Islet precursor cell (in vitro differentiated cells): ENCODE data around the gene CDC42BPA.
A peak's percentile ranks its signal among the peaks of the same experiment; 100 is the strongest.
"Not testable (repeated sequence)": the region's sequence is repeated elsewhere in the genome, so short reads cannot be mapped to it uniquely, and the experiment has no call there.

Experiments
- DNase-seq: peaks from one replicate; pipeline ENCODE4 v3.0.0-alpha.2; 2018

The CDC42BPA gene

DNA sequence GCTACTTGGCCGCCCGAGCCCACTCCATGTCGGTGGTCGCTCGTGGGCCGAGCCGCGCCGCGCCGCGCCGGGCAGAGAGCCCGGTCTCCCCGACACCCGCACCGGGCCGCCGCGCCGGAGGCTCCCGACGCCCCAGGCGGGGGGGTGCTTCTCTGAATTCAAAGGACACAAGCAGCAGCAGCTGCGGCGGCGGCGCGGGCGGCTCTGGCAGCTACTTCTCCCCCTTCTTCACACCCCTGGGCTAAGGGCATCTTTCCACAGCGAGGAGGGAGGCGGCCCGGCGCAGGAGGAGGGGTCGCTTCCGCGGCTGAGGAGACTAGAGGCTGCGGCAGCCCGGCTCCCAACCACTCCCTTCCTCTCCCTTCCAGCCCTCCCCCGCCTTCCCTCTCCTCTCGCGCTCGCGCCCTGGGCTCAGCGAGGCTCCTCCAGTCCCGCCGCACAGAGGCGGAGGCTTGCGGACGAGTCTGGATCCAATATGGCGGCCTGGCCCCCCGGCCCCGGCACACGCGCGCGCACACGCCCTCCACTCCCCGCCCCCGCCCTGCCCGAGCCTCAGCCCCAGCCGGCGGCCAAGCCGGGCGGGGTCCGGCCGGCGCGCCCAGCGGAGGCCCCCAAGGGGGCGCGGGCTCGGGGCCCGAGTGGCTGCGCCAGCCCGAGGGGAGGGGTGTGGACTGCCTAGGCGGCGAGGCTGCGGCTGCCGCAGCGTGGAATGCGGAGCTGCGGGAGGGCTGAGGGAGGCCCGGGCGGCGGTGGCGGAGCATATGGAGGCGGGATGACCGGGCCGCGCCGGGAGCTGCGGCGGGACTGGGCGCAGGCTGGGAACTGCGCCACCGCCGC lies at the start of gene CDC42BPA:
TSS of gene CDC42BPA (minus strand) at position 477 of the 837 bp plus-strand sequence. CDS start 1,310 bp downstream, outside the sequence.
- peak; percentile 97 for DNase-seq

GRCh38 chr1:227368009-227368408 lies 49.7 kb upstream of the CDC42BPA start:
- DNase-seq: no peak

- no peak for DNase-seq
These were observed 47.5 kb upstream of the CDC42BPA start for GRCh38 chr1:227365473-227366431.

GRCh38 chr1:227364657-227365056 lies 46.4 kb upstream of the CDC42BPA start:
- DNase-seq: no peak

DNA sequence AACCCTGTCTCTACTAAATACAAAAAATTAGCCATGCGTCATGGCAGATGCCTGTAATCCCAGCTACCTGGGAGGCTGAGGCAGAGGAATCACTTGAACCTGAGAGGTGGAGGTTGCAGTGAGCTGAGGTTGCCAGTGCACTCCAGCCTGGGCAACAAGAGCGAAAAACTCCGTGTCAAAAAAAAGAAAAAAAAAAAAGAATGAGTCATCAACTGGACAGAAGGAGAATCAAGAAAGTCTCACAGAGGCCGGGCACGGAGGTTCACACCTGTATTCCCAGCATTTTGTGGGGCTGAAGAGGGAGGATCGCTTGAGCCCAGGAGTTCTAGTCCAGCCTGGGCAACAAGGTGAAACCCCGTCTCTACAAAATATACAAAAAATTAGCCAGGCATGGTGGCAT lies 45.5 kb upstream of the CDC42BPA start:
- DNase-seq: no peak

GRCh38 chr1:227362039-227362438 lies 43.7 kb upstream of the CDC42BPA start:
- no peak for DNase-seq

GRCh38 chr1:227357927-227358302 lies 39.6 kb upstream of the CDC42BPA start:
- no peak for DNase-seq

- peak; percentile 95 for DNase-seq
These were observed 39.1 kb upstream of the CDC42BPA start for GRCh38 chr1:227357171-227357926.

GRCh38 chr1:227356620-227357146 lies 38.4 kb upstream of the CDC42BPA start:
- peak; percentile 88 for DNase-seq

DNA sequence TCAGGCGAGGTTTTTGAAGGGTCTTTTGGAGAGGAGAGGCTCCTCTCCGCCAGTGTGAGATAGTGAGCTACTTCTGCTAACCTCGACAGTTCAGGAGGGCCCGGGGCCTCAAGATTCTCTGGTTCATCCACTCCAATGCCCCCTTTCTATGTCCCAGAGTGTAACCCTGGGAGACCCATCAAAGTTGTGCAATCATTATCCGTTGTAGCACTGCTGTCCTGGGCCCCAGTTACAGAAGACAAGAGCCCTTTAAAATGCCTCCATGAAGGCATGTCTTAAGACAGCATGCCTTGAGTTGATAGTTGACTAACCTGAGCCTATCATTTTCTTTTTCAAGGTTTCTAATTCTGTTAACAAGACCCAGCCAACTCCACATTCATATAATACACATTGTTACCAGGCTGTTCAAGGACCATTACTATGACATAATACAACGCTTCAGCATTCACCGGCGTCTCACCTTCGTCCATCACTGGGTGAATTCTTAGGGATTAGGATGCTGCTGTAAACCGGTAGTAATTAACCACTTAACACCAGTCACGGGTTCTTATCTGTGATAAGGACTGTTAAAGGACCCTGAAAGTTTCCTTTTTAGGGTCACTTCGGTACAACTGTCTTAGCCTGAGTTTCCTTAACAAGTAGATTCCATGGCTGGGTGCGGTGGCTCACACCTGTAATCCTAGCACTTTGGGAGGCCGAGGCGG lies 37.4 kb upstream of the CDC42BPA start:
- DNase-seq: no peak

DNA sequence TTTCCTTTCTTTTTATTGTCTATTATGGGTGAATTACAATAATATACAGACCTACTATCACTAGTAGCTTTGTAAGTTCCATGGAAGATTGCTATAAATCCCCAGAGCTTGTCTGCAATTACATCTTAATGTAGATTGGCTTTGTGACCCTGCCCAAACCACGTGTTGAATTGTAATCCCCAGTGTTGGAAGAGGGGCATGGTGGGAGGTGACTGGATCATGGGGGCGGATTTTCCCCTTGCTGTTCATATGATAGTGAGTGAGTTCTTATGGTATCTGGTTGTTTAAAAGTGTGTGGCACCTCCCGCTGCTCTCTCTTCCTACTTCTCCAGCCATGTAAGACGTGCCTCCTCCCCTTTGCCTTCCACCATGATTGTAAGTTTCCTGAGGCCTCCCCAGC lies 34.9 kb upstream of the CDC42BPA start:
- DNase-seq: no peak

- not testable (repeated sequence) for DNase-seq
These were observed 33.9 kb upstream of the CDC42BPA start for GRCh38 chr1:227352164-227352563.

DNA sequence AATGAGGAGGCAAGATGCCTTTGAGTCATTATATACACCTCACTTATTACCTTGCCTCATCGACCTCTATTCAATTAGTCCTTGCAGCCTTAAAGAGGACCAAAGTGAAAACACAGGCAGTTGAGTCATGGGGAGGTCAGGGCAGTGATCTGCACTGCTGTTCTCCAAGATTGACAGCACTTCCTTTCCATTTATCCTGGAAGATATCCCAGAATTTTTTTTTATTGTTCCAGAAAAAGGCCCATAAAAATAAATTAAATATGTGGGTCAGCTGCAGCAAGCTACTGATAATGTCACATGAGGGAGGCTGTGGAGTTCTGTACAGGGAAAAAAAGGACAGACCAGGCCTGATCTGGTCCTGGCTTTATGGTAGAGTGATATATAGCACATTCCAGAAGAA lies 33.2 kb upstream of the CDC42BPA start:
- no peak for DNase-seq

- DNase-seq: no peak
These were observed 31.7 kb upstream of the CDC42BPA start for GRCh38 chr1:227349967-227350366.

DNA sequence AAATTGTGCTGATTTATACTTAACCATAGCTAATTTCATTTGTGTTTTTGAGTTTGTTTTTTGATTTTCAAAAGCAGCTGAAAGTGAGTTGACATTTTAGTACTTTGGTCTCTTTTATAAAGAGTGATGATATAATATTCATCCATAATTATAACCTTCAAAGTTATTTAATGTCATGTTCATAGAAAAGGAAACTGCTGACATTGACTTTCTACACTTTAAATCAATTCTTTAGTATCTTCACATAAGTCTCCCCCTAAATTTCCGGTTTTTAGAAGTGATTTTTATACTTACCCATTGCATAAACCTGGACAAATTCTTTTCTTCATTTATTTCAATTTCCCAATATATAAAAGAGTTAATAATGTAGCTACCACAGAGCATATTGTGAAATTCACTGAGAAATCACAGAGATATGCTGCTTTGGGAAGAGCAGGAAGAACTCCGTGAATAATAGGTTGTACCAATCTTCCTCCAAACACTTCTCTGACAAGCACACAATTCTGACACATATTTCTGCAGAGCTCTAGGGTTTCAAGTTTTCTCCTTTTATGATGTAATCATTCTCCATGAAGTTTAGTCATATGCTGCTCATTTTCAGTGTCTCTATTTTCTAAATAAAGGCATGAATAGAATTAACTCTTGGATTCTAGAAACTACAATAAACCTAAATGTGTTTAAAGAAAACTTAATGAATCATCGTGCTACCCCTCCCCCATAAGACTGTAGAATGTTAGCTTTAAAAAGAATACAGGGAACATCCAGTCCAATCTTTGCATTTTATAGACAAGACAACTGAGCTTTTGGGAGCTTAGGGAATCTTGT lies 25.6 kb upstream of the CDC42BPA start:
- no peak for DNase-seq

DNA sequence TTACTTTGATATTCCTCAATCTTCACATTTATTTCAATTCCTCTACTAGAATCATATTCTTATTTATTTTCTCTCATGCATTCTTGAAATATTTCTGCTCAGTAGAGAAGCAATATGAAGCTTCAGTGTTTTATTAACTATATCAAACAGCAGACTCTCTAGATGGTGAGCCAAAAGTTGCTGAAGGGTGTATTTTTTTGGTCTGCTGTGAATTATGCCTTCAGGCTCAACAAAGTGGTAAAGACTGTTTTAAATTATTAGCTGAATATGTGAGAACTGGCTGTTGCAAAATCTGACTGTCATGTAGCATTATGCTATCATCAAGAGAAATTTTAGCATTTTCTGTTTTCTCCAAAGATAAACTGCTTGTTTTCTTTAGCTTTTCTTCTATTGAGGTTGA lies 24.9 kb upstream of the CDC42BPA start:
- DNase-seq: no peak

DNA sequence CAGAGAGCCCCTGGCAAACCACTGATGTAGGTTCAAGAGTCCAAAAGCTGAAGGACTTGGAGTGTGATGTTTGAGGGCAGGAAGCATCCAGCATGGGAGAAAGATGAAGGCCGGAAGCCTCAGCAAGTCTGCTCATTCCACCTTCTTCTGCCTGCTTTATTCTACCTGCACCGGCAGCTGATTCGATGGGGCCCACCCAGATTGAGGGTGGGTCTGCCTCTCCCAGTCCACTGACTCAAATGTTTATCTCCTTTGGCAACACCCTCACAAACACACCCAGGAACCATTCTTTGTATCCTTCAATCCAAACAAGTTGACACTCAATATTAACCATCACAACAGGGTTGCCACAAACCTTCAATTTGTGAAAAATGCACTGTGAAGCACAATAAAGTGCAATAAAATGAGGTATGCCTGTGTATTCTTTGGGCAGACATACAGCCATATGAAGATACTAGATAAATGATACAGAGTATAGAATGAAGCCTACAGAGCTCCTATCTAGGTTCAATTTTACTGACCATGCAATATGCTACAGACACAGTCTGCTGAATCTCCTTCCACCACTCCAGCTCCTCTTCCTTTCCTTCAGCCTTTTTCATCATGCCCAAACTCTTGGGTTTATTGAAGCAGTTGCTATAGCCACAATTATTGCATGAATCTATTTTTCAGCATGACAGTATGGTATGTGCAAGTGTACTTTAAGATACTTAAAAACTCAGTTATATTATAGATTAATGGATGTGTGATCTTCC lies 24.0 kb upstream of the CDC42BPA start:
- no peak for DNase-seq

- DNase-seq: not testable (repeated sequence)
These were observed 17.8 kb upstream of the CDC42BPA start for GRCh38 chr1:227336136-227336535.

GRCh38 chr1:227335242-227336020 lies 17.1 kb upstream of the CDC42BPA start:
- no peak for DNase-seq
